Type B pancreatic cell (in vitro differentiated cells): Measurements from ENCODE around the gene SMARCA4. TPM values are rescaled to one million over a fixed set of nuclear protein-coding genes. Genes with fewer than 3 reads are reported as not detected.

ENCODE experiments used
- DNase-seq: peaks from one replicate; pipeline ENCODE4 v3.0.0; 2021; ENCODE audit warnings: mixed read lengths; ENCODE audit not compliant: unreplicated experiment; ENCODE audit errors: extremely low spot score
- H3K27ac Mint-ChIP-seq: 2 replicates; pipeline ENCODE4 v1.8.0; 2021; ENCODE audit warnings: mild to moderate bottlenecking, mixed read lengths
- H3K27me3 Mint-ChIP-seq: 2 replicates; pipeline ENCODE4 v1.8.0; 2021; ENCODE audit warnings: mixed read lengths
- H3K36me3 Mint-ChIP-seq: 2 replicates; pipeline ENCODE4 v1.8.0; 2021; ENCODE audit warnings: mixed read lengths
- H3K4me1 Mint-ChIP-seq: one replicate; pipeline ENCODE4 v1.8.0; 2021; ENCODE audit warnings: mixed read lengths; ENCODE audit not compliant: unreplicated experiment
- H3K4me3 Mint-ChIP-seq: 2 replicates; pipeline ENCODE4 v1.8.0; 2021; ENCODE audit warnings: mild to moderate bottlenecking, mixed read lengths
- H3K9me3 Mint-ChIP-seq: 2 replicates; pipeline ENCODE4 v1.8.0; 2021; ENCODE audit warnings: mixed read lengths
- CTCF ChIP-seq: fragments of 200-600 bp; sonication (generic); conservative IDR thresholded peaks from 2 replicates; pipeline ENCODE4 v1.5.0; 2021; ENCODE audit warnings: antibody characterized with exemption, mild to moderate bottlenecking
- total RNA-seq: library from RNA; stranded (reverse); gene quantifications from 2 replicates; pipeline ENCODE4 v1.2.1, GENCODE V29; 2021; ENCODE audit warnings: low replicate concordance

SMARCA4 gene
- total RNA-seq, 1 donor from 2014 or later = 244 TPM

GRCh38 chr19:10920781-10921180 lies 40.0 kb upstream of the SMARCA4 start:
- H3K36me3 Mint-ChIP-seq = peaks cover 7% of the 10 kb centered on the region
- TF ChIP-seq CTCF = no peak
- no peaks in the 10 kb centered on the region for H3K27me3 Mint-ChIP-seq

GRCh38 chr19:10921199-10921909 lies 39.5 kb upstream of the SMARCA4 start:
- Mint-ChIP-seq H3K27me3 (no peaks in the 10 kb centered on the region), H3K27ac (peak overlapping the region; percentile 72), H3K36me3 (peaks cover 7% of the 10 kb centered on the region), H3K4me3 (no peak overlapping the region), H3K4me1 (no peaks in the 10 kb centered on the region), H3K9me3 (no peaks in the 10 kb centered on the region)
- DNase-seq = no peak
- TF ChIP-seq CTCF = no peak

More at GRCh38 chr19:10920781-10921180, 40.0 kb upstream of the SMARCA4 start:
- DNase-seq = no peak
- H3K27ac Mint-ChIP-seq = no peak overlapping the region
- no peak overlapping the region for H3K4me3 Mint-ChIP-seq
- no peaks in the 10 kb centered on the region for H3K9me3 Mint-ChIP-seq
- no peaks in the 10 kb centered on the region for H3K4me1 Mint-ChIP-seq

GRCh38 chr19:10921910-10922637 lies 38.8 kb upstream of the SMARCA4 start:
- no peaks in the 10 kb centered on the region for H3K9me3 Mint-ChIP-seq
- H3K4me3 Mint-ChIP-seq = no peak overlapping the region
- H3K36me3 Mint-ChIP-seq = peaks cover 7% of the 10 kb centered on the region
- no peak for TF ChIP-seq CTCF
- no peak for DNase-seq
- no peaks in the 10 kb centered on the region for H3K27me3 Mint-ChIP-seq
- H3K27ac Mint-ChIP-seq = peak overlapping the region; percentile 72
- peaks cover under 1% of the 10 kb centered on the region for H3K4me1 Mint-ChIP-seq

- Mint-ChIP-seq H3K9me3 (no peaks in the 10 kb centered on the region), H3K4me1 (peaks cover 6% of the 10 kb centered on the region), H3K27ac (peak overlapping the region; percentile 64), H3K36me3 (peaks cover 7% of the 10 kb centered on the region), H3K4me3 (no peak overlapping the region), H3K27me3 (no peaks in the 10 kb centered on the region)
- no peak for TF ChIP-seq CTCF
- no peak for DNase-seq
Observed at GRCh38 chr19:10922638-10923014, 38.2 kb upstream of the SMARCA4 start.

- H3K36me3 Mint-ChIP-seq = peaks cover 7% of the 10 kb centered on the region
- H3K9me3 Mint-ChIP-seq = no peaks in the 10 kb centered on the region
- no peak for DNase-seq
- no peak for TF ChIP-seq CTCF
- peaks cover 9% of the 10 kb centered on the region for H3K4me1 Mint-ChIP-seq
- H3K4me3 Mint-ChIP-seq = no peak overlapping the region
- H3K27me3 Mint-ChIP-seq = no peaks in the 10 kb centered on the region
- H3K27ac Mint-ChIP-seq = peak overlapping the region; percentile 39
Observed at GRCh38 chr19:10923260-10924112, 37.3 kb upstream of the SMARCA4 start.
